HG02885 (cell line): ENCODE data around the gene NRP1.
"Not testable (repeated sequence)": the region's sequence is repeated elsewhere in the genome, so short reads cannot be mapped to it uniquely, and the experiment has no call there.

Source experiments
- ATAC-seq: cut with Tn5 transposase; IDR thresholded peaks from one replicate; pipeline ENCODE4 v1.9.1; 2021; ENCODE audit warnings: mild to moderate bottlenecking; ENCODE audit not compliant: unreplicated experiment, poor library complexity

Gene NRP1

DNA sequence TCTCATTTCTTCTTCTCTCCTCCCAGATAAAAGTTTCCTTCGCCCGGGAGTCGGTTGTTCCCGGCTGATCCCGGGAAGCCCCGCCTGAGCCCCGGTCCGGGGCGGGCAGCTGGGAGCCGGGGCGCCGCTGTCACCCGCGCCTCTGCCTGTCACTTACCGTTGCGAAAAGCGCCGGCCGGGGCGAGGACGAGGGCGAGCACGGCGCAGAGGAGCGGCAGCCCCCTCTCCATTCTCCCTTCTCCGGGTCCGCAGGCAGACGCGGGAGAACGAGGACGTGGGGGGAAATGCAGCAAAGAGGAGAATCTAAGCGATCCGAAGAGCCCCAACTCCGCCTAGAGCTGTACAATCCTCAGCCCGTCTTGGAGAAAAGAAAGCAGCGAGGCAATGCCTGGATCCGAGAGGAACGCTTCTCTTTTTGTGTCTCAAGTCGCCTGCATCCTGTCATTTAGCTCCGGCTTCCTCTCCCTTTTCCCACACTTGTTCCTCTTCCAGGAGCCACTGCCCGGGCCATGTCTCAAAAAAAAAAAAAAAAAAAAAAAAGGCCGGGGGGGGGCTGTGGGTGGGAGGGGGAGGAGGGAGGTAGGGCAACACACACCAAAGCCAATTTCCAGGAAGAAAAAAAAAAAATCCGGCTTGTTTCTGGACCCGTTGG is at the start of gene NRP1:
TSS of gene NRP1 (minus strand) at position 515 of the 652 bp plus-strand sequence. CDS start at position 230, 285 bp downstream.
- no peak for ATAC-seq

GRCh38 chr10:33384201-33384600 is 49.7 kb upstream of the NRP1 start:
- not testable (repeated sequence) for ATAC-seq

GRCh38 chr10:33382921-33383713 is 48.6 kb upstream of the NRP1 start:
- ATAC-seq: no peak

DNA sequence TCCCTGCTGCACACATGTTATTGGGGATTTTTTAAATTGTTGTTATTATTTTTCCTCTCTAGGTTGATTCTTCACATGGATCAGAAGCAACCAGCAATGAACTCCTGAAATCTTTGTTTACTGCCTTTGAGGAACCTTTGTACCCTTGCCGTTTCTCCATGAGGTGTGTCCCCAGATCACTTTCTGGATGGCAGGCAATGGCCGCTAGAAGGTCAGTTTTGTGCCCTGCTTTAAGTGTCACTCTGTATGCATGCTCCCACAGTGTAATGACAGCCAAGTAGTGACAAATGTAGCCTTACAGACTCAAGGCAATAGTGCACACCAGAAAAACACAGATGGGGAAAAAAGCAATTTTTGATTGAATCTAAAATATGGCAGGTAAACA is 47.7 kb upstream of the NRP1 start:
- no peak for ATAC-seq

DNA sequence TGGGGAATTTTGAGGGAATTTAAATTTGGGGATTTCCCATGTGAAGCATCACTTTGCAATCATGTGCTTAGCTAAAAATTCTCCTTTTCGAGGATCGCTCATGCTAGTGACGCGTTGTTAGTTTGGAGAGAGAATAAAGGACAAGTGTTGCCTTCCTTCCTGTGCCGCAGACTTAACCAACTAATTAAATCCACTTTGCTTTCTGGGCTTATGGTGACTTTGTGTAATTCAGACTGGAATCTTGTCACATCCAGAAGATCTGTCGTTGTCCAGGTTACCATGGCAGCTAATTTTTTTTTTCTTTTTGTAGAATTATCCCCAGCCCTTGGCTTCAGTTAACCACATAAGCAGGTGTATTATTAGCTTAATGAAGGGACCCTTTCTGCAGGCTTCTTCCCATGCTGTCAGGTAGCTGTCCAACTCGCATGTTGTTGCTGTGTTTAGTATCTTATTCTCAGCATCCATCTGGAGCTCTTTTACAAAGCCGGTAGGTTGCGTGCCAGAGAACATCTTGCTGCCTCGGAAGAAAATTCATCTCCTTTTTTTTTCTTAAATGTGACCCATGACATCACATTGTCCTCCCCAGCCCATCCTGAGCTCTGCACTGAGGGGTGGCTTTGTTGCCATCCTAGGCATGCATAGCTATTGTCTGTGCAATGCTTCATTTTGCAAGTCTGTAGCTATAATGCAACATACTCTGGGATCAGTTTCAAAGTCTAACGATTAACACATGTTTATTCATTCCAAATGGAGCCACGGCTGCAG is 47.2 kb upstream of the NRP1 start:
- no peak for ATAC-seq

DNA sequence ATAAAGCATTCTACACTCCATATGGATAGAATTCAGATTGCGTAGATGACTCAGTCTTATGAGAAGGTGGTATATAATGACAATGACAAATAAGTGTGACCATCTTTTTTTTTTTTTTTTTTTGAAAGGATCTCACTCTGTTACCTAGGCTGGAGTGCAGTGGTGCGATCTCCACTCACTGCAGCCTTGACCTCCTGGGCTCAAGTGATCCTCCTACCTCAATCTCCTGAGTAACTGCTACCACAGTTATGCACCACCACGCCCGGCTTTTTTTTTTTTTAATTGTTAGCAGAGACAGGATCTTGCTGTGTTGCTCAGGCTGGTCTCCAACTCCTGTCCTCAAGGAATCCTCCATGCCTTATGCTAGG is 43.2 kb upstream of the NRP1 start:
- no peak for ATAC-seq

DNA sequence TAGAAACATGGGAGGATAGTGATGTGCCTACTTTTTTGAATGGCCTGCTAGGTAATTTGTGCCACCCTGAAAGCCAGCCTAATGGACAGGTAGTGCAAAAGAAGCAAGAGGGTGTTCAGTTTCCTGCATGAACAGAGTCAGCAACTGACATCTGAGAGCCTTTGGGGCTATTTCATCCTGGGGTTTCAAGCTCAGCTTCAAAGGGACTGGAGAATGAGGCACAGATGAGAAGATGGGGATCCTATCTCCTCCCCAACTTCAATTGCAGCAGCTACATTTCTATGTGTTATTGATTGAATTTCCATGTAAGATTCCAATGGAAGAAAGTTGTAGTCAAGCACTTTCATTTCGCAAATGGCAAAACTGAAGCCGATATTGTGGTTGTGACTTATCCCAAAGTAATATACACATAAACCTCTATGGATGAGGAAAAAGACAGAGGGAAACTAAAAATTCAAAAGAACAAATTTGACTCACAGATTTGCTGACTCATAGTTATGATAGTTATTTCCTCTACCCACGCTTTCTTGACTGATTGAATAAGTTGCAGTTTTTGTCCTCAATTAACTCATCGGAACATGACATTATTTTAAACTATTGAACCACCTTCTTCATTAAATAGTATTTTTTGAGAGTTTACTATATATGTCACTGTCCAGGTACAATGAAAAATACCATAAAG is 42.6 kb upstream of the NRP1 start:
- ATAC-seq: no peak

- no peak for ATAC-seq
These were observed 42.0 kb upstream of the NRP1 start for GRCh38 chr10:33376476-33376875.

GRCh38 chr10:33373263-33373662 is 38.8 kb upstream of the NRP1 start:
- ATAC-seq: no peak

GRCh38 chr10:33371234-33371633 is 36.8 kb upstream of the NRP1 start:
- ATAC-seq: no peak

DNA sequence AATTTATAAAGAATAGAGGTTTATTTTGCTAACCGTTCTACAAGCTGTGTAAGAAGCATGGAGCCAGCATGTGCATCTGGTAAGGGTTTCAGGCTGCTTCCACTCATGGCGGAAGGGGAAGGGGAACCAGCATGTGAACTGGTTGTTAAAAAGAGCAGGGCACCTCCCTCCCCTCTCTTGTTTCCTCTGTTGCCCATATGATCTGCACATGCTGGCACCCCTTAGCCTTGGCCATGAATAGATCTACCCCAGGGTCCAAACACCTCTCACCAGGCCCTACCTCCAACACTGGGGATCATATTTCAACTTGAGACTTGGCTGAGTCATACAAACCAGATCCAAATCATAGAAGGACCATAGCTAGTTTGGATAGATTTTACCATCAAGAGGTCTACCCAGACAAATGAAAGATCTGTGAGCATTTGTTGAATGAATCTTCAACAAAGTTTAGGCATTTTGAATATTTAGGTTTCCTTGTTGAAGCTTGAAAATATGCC is 36.0 kb upstream of the NRP1 start:
- ATAC-seq: no peak

DNA sequence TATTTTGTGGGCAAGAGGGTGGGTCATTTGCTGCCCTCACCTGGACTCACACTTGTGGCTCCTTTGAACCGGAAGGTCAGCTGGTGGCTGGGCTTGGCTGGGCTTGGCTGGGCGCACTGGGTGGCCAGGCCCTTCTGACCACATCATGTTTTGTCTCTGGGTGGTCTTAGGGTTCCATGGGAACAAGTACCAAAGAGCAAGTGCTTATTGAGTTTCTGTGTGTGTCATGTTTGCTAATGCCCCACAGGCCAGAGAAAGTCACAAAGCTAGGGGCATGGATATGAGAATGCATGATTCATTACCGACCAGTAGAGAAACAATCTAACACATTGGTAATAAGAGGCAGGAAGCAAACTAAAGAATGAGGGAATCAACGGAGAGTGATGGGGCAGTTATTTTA is 33.6 kb upstream of the NRP1 start:
- ATAC-seq: no peak

GRCh38 chr10:33365871-33366411 is 31.5 kb upstream of the NRP1 start:
- no peak for ATAC-seq

DNA sequence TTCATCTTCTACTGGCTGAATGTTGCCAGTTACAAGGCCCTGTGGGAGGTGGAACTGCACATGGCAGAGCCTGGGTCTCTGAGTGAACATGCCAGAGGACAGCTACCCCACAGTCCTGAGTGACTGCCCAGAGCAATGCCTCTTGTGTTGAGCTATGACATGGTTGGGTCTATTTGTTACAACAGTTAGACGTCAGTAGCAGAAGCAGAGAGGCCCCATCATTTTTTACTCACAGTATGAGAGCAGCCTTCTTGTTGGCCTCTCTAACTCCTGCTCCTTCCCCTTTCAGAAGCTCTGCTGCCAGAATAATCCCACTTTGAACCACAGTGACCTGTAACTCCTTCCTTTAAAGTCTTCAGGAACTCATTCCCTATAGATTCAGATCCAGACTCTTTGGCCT is 30.8 kb upstream of the NRP1 start:
- no peak for ATAC-seq

DNA sequence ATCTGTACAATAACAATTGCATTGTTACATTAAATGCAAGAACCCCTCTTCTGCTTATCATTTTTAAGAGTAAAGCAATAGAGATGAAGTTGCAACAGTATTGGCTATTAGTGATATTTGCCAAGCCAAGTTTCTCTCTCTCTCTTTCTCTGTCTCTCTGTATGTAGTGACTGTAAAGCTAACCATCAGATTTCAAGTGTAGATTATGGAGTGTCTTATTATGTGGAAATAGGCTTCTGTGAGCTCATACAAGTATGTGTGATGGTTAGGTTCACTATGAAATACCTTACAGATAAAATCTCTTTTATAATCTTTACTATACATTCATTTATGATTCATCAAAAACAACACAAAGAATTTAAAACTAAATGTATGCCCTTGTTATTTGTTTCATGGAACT is 28.6 kb upstream of the NRP1 start:
- no peak for ATAC-seq

DNA sequence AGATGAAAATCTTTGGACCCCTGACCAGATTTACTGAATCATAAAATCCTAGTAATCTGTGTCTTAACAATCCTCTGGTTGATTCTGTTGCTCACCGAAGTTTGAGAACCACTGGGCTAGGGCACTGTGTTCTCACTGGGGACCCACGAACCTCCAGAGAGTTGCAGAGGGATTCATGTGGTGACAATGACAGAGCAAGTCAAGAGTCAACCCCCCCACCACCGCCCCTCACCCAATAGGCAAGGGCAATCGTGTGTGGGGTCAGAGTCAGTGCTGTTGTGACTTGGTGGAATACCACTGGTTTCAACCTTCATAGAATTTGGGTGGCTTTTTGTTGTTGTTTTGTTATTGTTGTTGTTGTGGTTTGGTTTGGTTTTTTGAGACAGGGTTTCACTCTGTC is 23.5 kb upstream of the NRP1 start:
- no peak for ATAC-seq

GRCh38 chr10:33355274-33355673 is 20.8 kb upstream of the NRP1 start:
- no peak for ATAC-seq

GRCh38 chr10:33353853-33354252 is 19.4 kb upstream of the NRP1 start:
- no peak for ATAC-seq

- ATAC-seq: no peak
These were observed 18.9 kb upstream of the NRP1 start for GRCh38 chr10:33353334-33353733.

GRCh38 chr10:33352615-33353014 is 18.1 kb upstream of the NRP1 start:
- no peak for ATAC-seq
